Suprapubic skin (tissue), 4 donors: ENCODE results near the gene GCLC.

Experiments
- CTCF ChIP-seq, 2 donors: fragments of 200-600 bp in 1 of 2; fragments of 450-650 bp in 1 of 2; sonication (generic) in 1 of 2; IDR thresholded peaks; one replicate each; pipeline ENCODE4 v1.5.1; 2016 to 2019; ENCODE audit warnings: antibody characterized with exemption in 2 of 2, mild to moderate bottlenecking in 1 of 2, moderate library complexity in 1 of 2
- POLR2A ChIP-seq, 2 donors: fragments of 450-650 bp; IDR thresholded peaks; one replicate each; pipeline ENCODE4 v1.6.1; 2017; ENCODE audit warnings: antibody characterized with exemption in 2 of 2, mild to moderate bottlenecking in 2 of 2, moderate library complexity in 2 of 2
- POLR2AphosphoS5 ChIP-seq, 3 donors: sonication (generic); formaldehyde crosslinking; IDR thresholded peaks; one replicate each; pipeline ENCODE4 v1.6.1; 2017; ENCODE audit warnings: antibody characterized with exemption in 3 of 3

GRCh38 chr6:53513519-53513966, 31.4 kb downstream of the GCLC start:
- no peak for TF ChIP-seq CTCF (IDR thresholded peaks at IDR 0.05)
- no peak for TF ChIP-seq POLR2AphosphoS5 (IDR thresholded peaks at IDR 0.05)
- TF ChIP-seq POLR2A (IDR thresholded peaks at IDR 0.05) = no peak
